HG03354 (cell line): Measurements from ENCODE around the gene SYTL3.
A peak's percentile ranks its signal among the peaks of the same experiment; 100 is the strongest.

Source experiments
- ATAC-seq: cut with Tn5 transposase; IDR thresholded peaks from one replicate; pipeline ENCODE4 v1.9.1; 2021; ENCODE audit warnings: mild to moderate bottlenecking; ENCODE audit not compliant: unreplicated experiment, poor library complexity, severe bottlenecking

SYTL3 gene

GRCh38 chr6:158714706-158715105 lies 64.9 kb downstream of the SYTL3 start:
- ATAC-seq = no peak

GRCh38 chr6:158715330-158716311 lies 65.8 kb downstream of the SYTL3 start:
- peak; percentile 68 for ATAC-seq

GRCh38 chr6:158717341-158718330 lies 67.8 kb downstream of the SYTL3 start:
- peak; percentile 78 for ATAC-seq

- ATAC-seq = no peak
Measured at GRCh38 chr6:158718461-158719046, 68.7 kb downstream of the SYTL3 start.

- ATAC-seq = no peak
Measured at GRCh38 chr6:158722176-158722729, 72.4 kb downstream of the SYTL3 start.

GRCh38 chr6:158725704-158726103 lies 75.8 kb downstream of the SYTL3 start:
- ATAC-seq = no peak

- no peak for ATAC-seq
Measured at GRCh38 chr6:158729906-158730540, 80.2 kb downstream of the SYTL3 start.

- ATAC-seq = no peak
Measured at GRCh38 chr6:158730541-158730907, 80.7 kb downstream of the SYTL3 start.

GRCh38 chr6:158735009-158735408 lies 85.2 kb downstream of the SYTL3 start:
- ATAC-seq = no peak

- no peak for ATAC-seq
Measured at GRCh38 chr6:158737082-158737709, 87.3 kb downstream of the SYTL3 start.

GRCh38 chr6:158737710-158738615 lies 88.1 kb downstream of the SYTL3 start:
- no peak for ATAC-seq

- no peak for ATAC-seq
Measured at GRCh38 chr6:158739673-158740072, 89.8 kb downstream of the SYTL3 start.

- no peak for ATAC-seq
Measured at GRCh38 chr6:158743033-158743651, 93.3 kb downstream of the SYTL3 start.

GRCh38 chr6:158744986-158745430 lies 95.2 kb downstream of the SYTL3 start:
- no peak for ATAC-seq

GRCh38 chr6:158751224-158751623 lies 101.4 kb downstream of the SYTL3 start:
- no peak for ATAC-seq

GRCh38 chr6:158751921-158752320 lies 102.1 kb downstream of the SYTL3 start:
- no peak for ATAC-seq

- no peak for ATAC-seq
Measured at GRCh38 chr6:158752613-158753012, 102.8 kb downstream of the SYTL3 start.
